HEK293T (cell line): ENCODE results near the gene SHOX.

Source experiments
- CTBP1 ChIP-seq: fragments of 450-650 bp; IDR thresholded peaks from 2 replicates; pipeline ENCODE4 v1.6.1; 2016; ENCODE audit warnings: borderline replicate concordance
- ELF4 ChIP-seq: fragments of 450-650 bp; IDR thresholded peaks from 2 replicates; pipeline ENCODE4 v1.6.1; 2017; ENCODE audit warnings: antibody characterized with exemption
- LEF1 ChIP-seq: fragments of 450-650 bp; IDR thresholded peaks from 2 replicates; pipeline ENCODE4 v1.6.1; 2017; ENCODE audit warnings: mild to moderate bottlenecking, borderline replicate concordance
- SP1 ChIP-seq: fragments of 450-650 bp; IDR thresholded peaks from 2 replicates; pipeline ENCODE4 v1.6.1; 2017
- SUZ12 ChIP-seq: fragments of 450-650 bp; IDR thresholded peaks from 2 replicates; pipeline ENCODE4 v1.6.1; 2016; ENCODE audit warnings: mild to moderate bottlenecking
- TARDBP ChIP-seq: fragments of 450-650 bp; IDR thresholded peaks from 2 replicates; pipeline ENCODE4 v1.6.1; 2016
- ZNF384 ChIP-seq: fragments of 450-650 bp; IDR thresholded peaks from 2 replicates; pipeline ENCODE4 v1.6.1; 2016

- TF ChIP-seq SP1: no peak
- TF ChIP-seq ZNF384: no peak
- TF ChIP-seq CTBP1: no peak
- TF ChIP-seq ELF4: no peak
- no peak for TF ChIP-seq LEF1
- TF ChIP-seq SUZ12: no peak
- TF ChIP-seq TARDBP: no peak
Measured at GRCh38 chrX:630612-631496, at the start of gene SHOX.
